ENCODE results near the gene DLG1.
"Not testable (repeated sequence)": the region's sequence is repeated elsewhere in the genome, so short reads cannot be mapped to it uniquely, and the experiment has no call there.

Gene DLG1

DNA sequence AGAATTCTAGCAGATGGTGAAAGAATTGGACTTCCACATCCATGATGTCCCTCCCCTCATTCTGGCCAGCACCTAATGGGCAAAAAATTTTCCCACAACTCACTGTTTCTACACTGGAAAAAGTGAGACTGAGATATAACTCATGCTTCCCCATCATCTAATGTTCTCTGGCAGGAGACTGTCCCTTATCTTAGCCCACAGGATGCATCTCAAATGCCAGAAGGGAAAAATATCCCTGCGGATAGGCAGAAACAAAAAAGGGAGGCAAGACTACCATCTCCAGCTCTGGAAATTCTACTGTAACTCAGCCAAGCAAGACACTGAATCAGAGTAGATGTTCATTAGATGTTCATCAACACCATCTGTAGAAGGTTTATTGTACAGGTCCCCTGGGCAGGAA, 58.6 kb downstream of the DLG1 start:
- no peak for DNase-seq

- no peak for DNase-seq
Measured at GRCh38 chr3:197238842-197239241, 59.6 kb downstream of the DLG1 start.

- DNase-seq = no peak
Measured at GRCh38 chr3:197237897-197238296, 60.5 kb downstream of the DLG1 start.

GRCh38 chr3:197236362-197236761, 62.0 kb downstream of the DLG1 start:
- no peak for DNase-seq

- DNase-seq = no peak
Measured at GRCh38 chr3:197234947-197235914, 63.2 kb downstream of the DLG1 start.

DNA sequence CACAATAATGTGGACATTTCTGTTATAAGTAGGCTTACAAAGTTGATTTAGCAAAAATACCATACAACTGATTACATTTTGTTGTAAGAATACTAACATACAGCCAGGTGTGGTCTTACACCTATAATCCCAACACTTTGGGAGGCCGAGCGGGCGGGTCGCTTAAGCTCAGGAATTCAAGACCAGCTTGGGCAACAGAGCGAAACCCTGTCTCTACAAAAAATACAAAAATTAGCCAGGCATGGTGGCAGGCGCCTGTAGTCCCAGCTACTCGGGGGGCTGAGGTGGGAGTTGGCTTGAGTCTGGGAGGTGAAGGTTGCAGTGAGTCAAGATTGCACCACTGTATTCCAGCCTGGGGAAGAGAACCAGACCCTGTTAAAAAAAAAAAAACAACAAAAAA, 67.1 kb downstream of the DLG1 start:
- DNase-seq = no peak

DNA sequence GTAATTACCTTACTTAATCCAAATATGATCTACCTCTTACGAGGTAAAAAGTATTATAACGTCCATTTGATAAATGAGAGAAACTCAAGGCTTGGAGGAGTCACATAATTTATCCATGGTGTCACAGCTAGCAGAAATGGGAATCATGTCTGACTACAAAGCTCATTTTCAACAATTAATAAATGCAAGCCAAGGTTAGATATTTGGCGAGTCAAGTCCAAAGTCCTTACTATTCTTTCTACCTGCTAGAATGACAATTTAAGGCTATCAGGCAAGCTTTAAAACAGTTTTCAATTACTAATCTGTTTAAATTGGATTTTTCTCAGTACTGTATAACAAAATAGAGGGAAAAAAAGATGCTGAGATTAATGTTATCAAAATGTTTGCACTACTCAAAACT, 68.6 kb downstream of the DLG1 start:
- DNase-seq = no peak

DNA sequence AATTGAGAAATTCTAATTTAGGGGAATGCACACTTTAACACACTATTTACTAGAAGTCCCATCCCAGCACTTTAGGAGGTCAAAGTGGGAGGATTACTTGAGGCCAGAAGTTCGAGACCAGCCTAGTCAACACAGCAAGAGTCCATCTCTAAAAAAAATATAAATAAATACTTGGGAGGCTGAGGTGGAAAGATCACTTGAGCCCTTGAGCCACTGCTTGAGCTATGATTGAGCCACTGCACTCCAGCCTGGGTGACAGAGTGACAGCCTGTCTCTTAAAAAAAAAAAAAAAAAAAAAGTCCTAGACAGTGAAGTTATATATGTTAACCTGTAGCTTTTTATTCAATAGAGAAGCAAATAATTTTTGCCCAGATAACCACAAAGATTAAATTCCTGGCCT, 69.2 kb downstream of the DLG1 start:
- DNase-seq = no peak

- DNase-seq = no peak
Measured at GRCh38 chr3:197227780-197228574, 70.4 kb downstream of the DLG1 start.

DNA sequence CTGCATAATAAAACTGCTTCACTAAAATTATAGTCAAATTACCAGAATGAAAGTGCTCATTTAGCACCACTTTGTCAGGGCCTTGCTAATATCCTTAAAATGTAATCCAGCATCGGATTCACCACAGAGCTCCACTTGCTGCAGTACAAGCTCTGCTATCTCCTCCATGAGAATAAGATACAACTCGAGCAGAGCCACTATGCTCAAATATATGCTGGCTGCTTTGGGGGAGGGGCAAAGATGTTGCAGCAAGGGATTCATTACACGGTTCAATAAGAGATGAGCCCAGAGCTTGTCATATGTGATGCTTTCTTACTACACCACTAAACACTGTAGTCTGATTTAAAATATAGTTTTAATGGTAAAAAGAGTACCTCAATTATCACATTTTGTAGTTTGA, 72.2 kb downstream of the DLG1 start:
- DNase-seq = no peak

DNA sequence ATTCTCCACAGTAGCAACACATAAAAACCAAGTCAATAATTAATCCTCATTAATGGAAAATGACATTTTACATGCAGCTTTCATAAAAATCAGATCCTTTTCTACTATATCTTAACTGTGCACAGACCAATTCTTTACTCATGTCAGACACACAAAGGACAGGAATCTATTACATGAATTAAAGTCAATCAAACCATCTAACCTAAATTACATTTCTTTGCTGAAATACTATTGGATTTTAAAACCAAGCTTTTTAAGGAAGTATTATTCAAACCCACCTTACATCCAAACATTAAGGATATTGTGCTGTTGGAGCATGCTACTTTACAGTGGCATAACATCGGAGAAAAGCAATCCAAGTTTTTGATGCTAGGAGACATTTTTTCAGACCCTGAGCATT, 72.8 kb downstream of the DLG1 start:
- DNase-seq = no peak

- DNase-seq = peak; percentile 71
Measured at GRCh38 chr3:197224034-197224444, 74.4 kb downstream of the DLG1 start.

GRCh38 chr3:197222937-197223370, 75.5 kb downstream of the DLG1 start:
- no peak for DNase-seq

DNA sequence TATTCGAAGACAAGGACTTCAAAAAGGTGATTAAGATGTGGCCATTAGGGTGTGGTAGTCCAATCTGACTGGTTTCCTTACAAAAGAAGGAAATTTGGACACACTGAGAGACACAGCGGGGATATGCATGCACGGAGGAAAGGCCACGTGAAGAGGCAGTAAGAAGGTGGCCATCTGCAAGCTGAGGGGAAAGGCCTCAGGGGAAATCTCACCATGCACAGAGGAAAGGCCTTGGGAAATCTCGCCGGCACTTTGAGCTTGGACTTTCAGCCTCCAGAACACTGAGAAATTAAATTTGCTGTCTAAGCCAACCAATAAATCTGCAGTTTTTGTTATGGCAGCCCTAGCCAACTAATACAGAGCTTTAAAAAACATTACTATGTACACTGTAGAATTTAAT, 78.8 kb downstream of the DLG1 start:
- no peak for DNase-seq

- DNase-seq = no peak
Measured at GRCh38 chr3:197218210-197218609, 80.2 kb downstream of the DLG1 start.

DNA sequence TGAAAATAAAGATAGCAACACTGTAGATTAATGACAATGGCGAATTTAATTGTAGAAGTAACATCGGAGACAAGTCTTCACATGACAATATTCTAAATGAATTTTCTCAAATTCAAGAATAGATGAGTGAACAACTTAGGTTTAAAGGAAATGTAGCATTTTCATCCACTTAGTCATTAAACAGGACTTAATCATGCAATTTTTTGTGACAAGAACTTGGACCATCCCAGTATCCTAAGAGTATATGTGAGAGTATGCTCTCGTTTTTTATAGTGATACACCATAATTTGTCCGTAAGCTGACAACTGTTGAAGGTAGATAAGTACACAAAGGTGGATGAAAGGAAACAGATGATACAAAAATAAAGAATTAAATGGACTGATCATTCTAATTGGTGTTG, 81.5 kb downstream of the DLG1 start:
- no peak for DNase-seq

GRCh38 chr3:197216169-197216860, 82.1 kb downstream of the DLG1 start:
- DNase-seq = no peak

DNA sequence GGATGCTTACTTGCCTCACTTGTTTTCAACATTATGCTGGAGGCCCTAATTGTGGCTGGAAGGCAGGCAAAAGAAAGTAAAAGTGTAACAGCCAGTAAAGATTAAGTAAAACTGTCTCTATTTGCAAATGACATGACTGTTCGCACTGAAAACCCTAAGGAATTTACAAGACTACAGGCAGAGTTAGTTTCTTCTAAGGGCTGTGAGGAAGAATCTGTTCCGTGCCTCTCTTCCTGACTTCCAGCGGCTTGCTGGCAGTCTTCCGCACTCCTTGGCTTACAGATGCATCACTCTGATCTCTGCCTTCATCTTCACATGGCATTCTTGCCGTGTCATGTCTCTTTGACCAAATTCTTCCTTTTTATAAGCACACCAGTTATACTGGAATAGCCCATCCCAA, 86.1 kb downstream of the DLG1 start:
- DNase-seq = no peak

DNA sequence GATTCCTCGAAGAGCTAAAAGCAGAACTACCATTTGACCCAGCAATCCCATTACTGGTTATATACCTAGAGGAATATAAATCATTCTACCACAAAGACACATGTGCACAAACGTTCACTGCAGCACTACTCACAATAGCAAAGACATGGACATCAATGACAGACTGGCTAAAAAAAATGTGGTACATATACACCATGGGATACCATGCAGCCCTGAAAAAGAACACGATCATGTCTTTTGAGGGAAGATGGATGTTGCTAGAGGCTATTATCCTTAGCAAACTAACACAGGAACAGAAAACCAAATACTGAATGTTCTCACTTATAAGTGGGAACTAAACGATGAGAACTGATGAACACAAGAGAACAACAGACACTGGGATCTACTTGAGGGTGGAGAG, 86.7 kb downstream of the DLG1 start:
- not testable (repeated sequence) for DNase-seq

DNA sequence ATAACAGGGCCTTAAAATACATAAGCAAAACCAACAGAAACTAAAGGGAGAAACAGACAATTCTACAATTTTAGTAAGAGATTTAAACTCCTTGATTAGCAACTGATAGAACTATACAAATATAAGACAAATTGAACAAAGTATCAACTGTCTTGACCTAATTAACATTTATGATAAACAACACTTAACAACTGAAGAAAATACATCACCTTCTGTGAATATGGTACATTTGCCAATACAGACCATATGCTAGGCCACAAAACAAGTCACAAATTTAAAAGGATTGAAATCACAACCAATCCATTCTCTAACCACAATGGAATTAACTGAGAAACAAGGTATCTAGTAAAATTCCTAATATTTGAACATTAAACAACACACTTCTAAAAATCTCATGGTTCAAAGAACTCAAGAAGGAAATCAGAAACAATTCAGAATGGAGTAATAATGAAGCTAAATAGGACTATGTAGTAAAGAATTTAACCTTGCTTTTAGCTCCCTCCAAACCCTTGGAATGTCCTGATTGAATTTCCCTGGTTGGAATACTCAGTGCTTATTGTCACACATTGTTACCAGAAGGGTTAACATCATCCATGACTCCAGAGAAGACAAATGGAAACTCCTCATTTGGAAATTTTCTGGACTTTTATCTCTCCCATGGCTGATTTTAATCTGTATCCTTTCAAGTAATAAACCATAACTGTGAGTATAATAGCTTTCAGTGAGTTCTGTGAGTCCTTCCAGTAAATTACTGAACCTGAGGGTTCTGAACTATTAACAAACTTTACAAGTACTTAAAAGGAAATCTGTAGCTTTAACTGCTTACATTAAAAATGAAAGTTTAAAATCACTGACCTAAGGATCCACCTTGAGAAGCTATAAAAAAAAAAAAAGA, 88.8 kb downstream of the DLG1 start:
- DNase-seq = no peak

GRCh38 chr3:197206913-197207312, 91.5 kb downstream of the DLG1 start:
- no peak for DNase-seq

GRCh38 chr3:197205675-197206074, 92.7 kb downstream of the DLG1 start:
- DNase-seq = no peak

Measured in midbrain (tissue), 1 donor.